ENCODE measurements around the gene SCD5.

DNA sequence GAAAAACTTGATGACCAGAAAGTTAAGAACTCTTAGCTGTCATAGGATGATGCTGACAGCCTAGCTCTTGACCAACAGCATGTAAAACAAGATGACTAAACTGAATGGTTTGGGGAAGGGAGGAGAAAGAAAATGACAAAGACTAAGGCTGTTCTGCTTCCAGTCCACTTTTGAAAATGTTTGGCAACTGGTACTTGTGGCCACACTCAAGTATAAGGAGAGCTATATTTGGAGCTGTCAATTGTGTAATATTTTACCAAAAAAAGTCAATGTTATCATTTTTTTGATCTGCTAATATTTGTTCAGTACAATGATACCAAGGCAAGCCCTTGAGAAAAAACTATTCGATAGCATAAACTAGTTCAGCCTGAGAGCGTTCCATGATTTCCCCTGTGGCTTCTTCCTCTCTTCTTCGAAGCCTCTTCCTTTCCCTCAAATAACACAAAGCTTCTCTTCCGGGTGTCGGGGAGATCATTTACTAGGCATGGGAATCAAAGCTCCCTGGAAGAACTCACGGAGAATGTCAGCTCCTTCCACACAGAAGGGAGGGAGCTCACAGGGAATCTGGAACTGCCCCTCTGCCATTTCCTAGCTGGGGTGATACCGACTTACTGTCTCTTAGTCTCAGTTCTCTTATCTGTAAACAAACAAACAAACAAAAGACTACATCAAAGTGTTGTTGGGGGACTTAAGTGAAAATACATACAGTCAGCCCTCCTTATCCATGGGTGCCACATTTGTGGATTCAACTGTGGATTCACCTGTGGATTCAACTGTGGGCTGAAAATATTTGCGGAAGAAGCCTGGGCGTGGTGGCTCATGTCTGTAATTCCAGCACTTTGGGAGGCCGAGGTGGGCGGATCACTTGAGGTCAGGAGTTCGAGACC, 82.6 kb downstream of the SCD5 start:
- TF ChIP-seq, protein P1, sequence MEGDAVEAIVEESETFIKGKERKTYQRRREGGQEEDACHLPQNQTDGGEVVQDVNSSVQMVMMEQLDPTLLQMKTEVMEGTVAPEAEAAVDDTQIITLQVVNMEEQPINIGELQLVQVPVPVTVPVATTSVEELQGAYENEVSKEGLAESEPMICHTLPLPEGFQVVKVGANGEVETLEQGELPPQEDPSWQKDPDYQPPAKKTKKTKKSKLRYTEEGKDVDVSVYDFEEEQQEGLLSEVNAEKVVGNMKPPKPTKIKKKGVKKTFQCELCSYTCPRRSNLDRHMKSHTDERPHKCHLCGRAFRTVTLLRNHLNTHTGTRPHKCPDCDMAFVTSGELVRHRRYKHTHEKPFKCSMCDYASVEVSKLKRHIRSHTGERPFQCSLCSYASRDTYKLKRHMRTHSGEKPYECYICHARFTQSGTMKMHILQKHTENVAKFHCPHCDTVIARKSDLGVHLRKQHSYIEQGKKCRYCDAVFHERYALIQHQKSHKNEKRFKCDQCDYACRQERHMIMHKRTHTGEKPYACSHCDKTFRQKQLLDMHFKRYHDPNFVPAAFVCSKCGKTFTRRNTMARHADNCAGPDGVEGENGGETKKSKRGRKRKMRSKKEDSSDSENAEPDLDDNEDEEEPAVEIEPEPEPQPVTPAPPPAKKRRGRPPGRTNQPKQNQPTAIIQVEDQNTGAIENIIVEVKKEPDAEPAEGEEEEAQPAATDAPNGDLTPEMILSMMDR (tag by site-specific recombination; IDR thresholded peaks at IDR 0.05) = no peak
- TF ChIP-seq, protein P2, sequence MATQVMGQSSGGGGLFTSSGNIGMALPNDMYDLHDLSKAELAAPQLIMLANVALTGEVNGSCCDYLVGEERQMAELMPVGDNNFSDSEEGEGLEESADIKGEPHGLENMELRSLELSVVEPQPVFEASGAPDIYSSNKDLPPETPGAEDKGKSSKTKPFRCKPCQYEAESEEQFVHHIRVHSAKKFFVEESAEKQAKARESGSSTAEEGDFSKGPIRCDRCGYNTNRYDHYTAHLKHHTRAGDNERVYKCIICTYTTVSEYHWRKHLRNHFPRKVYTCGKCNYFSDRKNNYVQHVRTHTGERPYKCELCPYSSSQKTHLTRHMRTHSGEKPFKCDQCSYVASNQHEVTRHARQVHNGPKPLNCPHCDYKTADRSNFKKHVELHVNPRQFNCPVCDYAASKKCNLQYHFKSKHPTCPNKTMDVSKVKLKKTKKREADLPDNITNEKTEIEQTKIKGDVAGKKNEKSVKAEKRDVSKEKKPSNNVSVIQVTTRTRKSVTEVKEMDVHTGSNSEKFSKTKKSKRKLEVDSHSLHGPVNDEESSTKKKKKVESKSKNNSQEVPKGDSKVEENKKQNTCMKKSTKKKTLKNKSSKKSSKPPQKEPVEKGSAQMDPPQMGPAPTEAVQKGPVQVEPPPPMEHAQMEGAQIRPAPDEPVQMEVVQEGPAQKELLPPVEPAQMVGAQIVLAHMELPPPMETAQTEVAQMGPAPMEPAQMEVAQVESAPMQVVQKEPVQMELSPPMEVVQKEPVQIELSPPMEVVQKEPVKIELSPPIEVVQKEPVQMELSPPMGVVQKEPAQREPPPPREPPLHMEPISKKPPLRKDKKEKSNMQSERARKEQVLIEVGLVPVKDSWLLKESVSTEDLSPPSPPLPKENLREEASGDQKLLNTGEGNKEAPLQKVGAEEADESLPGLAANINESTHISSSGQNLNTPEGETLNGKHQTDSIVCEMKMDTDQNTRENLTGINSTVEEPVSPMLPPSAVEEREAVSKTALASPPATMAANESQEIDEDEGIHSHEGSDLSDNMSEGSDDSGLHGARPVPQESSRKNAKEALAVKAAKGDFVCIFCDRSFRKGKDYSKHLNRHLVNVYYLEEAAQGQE (tag by site-specific recombination; IDR thresholded peaks at IDR 0.05) = no peak
- no peak for TF ChIP-seq SETDB1 (IDR thresholded peaks at IDR 0.05; ENCODE audit: insufficient read length, low read length)
- TF ChIP-seq, protein P3, sequence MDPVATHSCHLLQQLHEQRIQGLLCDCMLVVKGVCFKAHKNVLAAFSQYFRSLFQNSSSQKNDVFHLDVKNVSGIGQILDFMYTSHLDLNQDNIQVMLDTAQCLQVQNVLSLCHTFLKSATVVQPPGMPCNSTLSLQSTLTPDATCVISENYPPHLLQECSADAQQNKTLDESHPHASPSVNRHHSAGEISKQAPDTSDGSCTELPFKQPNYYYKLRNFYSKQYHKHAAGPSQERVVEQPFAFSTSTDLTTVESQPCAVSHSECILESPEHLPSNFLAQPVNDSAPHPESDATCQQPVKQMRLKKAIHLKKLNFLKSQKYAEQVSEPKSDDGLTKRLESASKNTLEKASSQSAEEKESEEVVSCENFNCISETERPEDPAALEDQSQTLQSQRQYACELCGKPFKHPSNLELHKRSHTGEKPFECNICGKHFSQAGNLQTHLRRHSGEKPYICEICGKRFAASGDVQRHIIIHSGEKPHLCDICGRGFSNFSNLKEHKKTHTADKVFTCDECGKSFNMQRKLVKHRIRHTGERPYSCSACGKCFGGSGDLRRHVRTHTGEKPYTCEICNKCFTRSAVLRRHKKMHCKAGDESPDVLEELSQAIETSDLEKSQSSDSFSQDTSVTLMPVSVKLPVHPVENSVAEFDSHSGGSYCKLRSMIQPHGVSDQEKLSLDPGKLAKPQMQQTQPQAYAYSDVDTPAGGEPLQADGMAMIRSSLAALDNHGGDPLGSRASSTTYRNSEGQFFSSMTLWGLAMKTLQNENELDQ (tag by site-specific recombination; IDR thresholded peaks at IDR 0.05; ENCODE audit: low read depth) = no peak
- TF ChIP-seq SP7 (tag by site-specific recombination; IDR thresholded peaks at IDR 0.05) = no peak
- TF ChIP-seq YY1 (tag by site-specific recombination; IDR thresholded peaks at IDR 0.05) = no peak
- no peak for TF ChIP-seq KLF16 (tag by site-specific recombination; IDR thresholded peaks at IDR 0.05)
- TF ChIP-seq, protein P4, sequence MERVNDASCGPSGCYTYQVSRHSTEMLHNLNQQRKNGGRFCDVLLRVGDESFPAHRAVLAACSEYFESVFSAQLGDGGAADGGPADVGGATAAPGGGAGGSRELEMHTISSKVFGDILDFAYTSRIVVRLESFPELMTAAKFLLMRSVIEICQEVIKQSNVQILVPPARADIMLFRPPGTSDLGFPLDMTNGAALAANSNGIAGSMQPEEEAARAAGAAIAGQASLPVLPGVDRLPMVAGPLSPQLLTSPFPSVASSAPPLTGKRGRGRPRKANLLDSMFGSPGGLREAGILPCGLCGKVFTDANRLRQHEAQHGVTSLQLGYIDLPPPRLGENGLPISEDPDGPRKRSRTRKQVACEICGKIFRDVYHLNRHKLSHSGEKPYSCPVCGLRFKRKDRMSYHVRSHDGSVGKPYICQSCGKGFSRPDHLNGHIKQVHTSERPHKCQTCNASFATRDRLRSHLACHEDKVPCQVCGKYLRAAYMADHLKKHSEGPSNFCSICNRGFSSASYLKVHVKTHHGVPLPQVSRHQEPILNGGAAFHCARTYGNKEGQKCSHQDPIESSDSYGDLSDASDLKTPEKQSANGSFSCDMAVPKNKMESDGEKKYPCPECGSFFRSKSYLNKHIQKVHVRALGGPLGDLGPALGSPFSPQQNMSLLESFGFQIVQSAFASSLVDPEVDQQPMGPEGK (tag by site-specific recombination; IDR thresholded peaks at IDR 0.05) = no peak
- no peak for TF ChIP-seq OSR2 (tag by site-specific recombination; IDR thresholded peaks at IDR 0.05)
- TF ChIP-seq, protein P5, sequence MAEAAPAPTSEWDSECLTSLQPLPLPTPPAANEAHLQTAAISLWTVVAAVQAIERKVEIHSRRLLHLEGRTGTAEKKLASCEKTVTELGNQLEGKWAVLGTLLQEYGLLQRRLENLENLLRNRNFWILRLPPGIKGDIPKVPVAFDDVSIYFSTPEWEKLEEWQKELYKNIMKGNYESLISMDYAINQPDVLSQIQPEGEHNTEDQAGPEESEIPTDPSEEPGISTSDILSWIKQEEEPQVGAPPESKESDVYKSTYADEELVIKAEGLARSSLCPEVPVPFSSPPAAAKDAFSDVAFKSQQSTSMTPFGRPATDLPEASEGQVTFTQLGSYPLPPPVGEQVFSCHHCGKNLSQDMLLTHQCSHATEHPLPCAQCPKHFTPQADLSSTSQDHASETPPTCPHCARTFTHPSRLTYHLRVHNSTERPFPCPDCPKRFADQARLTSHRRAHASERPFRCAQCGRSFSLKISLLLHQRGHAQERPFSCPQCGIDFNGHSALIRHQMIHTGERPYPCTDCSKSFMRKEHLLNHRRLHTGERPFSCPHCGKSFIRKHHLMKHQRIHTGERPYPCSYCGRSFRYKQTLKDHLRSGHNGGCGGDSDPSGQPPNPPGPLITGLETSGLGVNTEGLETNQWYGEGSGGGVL (tag by site-specific recombination; IDR thresholded peaks at IDR 0.05) = no peak
- TF ChIP-seq ZNF561 (tag by site-specific recombination; IDR thresholded peaks at IDR 0.05; ENCODE audit: borderline replicate concordance) = no peak
- TF ChIP-seq, protein P6, sequence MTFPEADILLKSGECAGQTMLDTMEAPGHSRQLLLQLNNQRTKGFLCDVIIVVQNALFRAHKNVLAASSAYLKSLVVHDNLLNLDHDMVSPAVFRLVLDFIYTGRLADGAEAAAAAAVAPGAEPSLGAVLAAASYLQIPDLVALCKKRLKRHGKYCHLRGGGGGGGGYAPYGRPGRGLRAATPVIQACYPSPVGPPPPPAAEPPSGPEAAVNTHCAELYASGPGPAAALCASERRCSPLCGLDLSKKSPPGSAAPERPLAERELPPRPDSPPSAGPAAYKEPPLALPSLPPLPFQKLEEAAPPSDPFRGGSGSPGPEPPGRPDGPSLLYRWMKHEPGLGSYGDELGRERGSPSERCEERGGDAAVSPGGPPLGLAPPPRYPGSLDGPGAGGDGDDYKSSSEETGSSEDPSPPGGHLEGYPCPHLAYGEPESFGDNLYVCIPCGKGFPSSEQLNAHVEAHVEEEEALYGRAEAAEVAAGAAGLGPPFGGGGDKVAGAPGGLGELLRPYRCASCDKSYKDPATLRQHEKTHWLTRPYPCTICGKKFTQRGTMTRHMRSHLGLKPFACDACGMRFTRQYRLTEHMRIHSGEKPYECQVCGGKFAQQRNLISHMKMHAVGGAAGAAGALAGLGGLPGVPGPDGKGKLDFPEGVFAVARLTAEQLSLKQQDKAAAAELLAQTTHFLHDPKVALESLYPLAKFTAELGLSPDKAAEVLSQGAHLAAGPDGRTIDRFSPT (tag by site-specific recombination; IDR thresholded peaks at IDR 0.05) = no peak
- no peak for TF ChIP-seq ZIC2 (tag by site-specific recombination; IDR thresholded peaks at IDR 0.05)
- no peak for TF ChIP-seq SP2 (tag by site-specific recombination; IDR thresholded peaks at IDR 0.05)
